ENCODE data around the gene PCDH7.

- no peak for TF ChIP-seq POLR2A (IDR thresholded peaks at IDR 0.05)
- TF ChIP-seq, protein P1, sequence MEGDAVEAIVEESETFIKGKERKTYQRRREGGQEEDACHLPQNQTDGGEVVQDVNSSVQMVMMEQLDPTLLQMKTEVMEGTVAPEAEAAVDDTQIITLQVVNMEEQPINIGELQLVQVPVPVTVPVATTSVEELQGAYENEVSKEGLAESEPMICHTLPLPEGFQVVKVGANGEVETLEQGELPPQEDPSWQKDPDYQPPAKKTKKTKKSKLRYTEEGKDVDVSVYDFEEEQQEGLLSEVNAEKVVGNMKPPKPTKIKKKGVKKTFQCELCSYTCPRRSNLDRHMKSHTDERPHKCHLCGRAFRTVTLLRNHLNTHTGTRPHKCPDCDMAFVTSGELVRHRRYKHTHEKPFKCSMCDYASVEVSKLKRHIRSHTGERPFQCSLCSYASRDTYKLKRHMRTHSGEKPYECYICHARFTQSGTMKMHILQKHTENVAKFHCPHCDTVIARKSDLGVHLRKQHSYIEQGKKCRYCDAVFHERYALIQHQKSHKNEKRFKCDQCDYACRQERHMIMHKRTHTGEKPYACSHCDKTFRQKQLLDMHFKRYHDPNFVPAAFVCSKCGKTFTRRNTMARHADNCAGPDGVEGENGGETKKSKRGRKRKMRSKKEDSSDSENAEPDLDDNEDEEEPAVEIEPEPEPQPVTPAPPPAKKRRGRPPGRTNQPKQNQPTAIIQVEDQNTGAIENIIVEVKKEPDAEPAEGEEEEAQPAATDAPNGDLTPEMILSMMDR (IDR thresholded peaks at IDR 0.05), result no peak
Measured at GRCh38 chr4:30717208-30718020, 2.8 kb upstream of the PCDH7 start.
